ENCODE results near the gene DCDC2. TPM values are rescaled to one million over a fixed set of nuclear protein-coding genes. Genes with fewer than 3 reads are reported as not detected.
A peak's percentile ranks its signal among the peaks of the same experiment; 100 is the strongest.

The DCDC2 gene
- total RNA-seq, 1 donor from 2014 or later: 0.30 TPM

- Mint-ChIP-seq H3K36me3 (ENCODE audit: low read depth) (no peaks in the 10 kb centered on the region), H3K4me1 (ENCODE audit: low read depth) (no peaks in the 10 kb centered on the region), H3K9me3 (ENCODE audit: low read depth) (peaks cover 9% of the 10 kb centered on the region), H3K27ac (ENCODE audit: unreplicated experiment) (no peak overlapping the region), H3K4me3 (ENCODE audit: unreplicated experiment) (no peak overlapping the region), H3K27me3 (ENCODE audit: low read depth) (peaks cover 4% of the 10 kb centered on the region)
- no peak for DNase-seq (ENCODE audit: low spot score)
- no peak for TF ChIP-seq CTCF (IDR thresholded peaks at IDR 0.05)
Observed at GRCh38 chr6:24139639-24140038, 218.2 kb downstream of the DCDC2 start.

DNA sequence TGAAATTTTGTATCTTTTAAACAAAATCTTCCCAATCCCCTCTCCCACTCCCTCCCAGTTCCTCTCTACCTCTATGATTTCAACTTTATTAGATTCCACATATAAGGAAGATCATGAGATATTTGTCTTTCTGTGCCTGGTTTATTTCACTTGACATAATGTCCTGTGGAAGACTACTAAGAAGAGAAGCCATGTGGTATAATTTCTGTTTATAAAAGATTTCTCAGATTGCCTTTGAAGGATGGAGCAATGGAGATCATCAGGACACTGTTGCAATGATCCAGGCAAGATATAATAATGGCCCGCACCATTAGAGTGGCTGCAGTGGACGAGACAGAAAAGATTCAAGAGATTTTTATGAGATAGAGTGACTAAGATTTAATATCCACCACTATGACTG lies 218.8 kb downstream of the DCDC2 start:
- Mint-ChIP-seq H3K4me3 (ENCODE audit: unreplicated experiment) (no peak overlapping the region), H3K4me1 (ENCODE audit: low read depth) (no peaks in the 10 kb centered on the region), H3K27ac (ENCODE audit: unreplicated experiment) (no peak overlapping the region), H3K36me3 (ENCODE audit: low read depth) (no peaks in the 10 kb centered on the region), H3K9me3 (ENCODE audit: low read depth) (peaks cover 9% of the 10 kb centered on the region), H3K27me3 (ENCODE audit: low read depth) (peaks cover 4% of the 10 kb centered on the region)
- DNase-seq (ENCODE audit: low spot score): no peak
- no peak for TF ChIP-seq CTCF (IDR thresholded peaks at IDR 0.05)

DNA sequence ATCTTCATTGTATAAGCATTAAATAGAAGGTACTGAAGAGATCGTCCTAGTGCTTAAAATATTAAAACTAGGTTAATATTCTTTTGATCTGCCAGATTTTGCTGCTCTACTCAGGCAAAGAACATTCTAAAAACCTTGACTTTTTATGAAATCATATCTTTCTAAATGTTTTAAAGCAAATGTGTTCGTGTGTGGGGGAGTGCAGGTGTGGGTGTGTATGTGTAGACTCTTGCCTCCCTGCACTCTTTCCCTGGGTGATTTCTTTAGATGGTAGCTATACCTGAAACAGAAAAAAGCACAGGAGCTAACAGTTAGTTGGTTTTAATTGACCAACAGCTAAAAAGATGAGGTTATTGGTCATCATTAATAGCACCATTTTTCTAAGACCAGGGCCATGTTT lies 226.1 kb downstream of the DCDC2 start:
- peaks cover 7% of the 10 kb centered on the region for H3K9me3 Mint-ChIP-seq (ENCODE audit: low read depth)
- no peaks in the 10 kb centered on the region for H3K36me3 Mint-ChIP-seq (ENCODE audit: low read depth)
- H3K27ac Mint-ChIP-seq (ENCODE audit: unreplicated experiment): no peak overlapping the region
- DNase-seq (ENCODE audit: low spot score): no peak
- H3K27me3 Mint-ChIP-seq (ENCODE audit: low read depth): peaks cover 14% of the 10 kb centered on the region
- H3K4me3 Mint-ChIP-seq (ENCODE audit: unreplicated experiment): no peak overlapping the region
- H3K4me1 Mint-ChIP-seq (ENCODE audit: low read depth): peaks cover 3% of the 10 kb centered on the region
- no peak for TF ChIP-seq CTCF (IDR thresholded peaks at IDR 0.05)

DNA sequence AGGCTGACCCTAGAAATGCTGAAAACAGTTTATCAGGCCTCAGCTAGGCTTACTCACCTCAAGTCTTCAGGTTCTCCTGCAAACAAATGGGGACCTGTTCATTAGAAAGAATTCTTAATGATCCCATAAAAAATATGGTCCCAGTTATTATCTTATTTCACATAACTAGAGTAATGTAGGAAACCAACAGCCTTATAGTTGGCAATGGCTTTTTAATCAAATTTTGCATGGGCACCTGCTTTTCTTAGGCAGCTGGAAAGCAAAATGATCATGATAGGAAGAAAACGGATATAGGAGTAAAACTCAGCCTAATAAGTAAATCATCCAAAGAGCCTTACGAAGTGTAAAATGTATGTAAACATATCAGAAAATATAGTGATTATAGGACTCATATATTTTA lies 230.5 kb downstream of the DCDC2 start:
- Mint-ChIP-seq H3K36me3 (ENCODE audit: low read depth) (no peaks in the 10 kb centered on the region), H3K9me3 (ENCODE audit: low read depth) (peaks cover 2% of the 10 kb centered on the region), H3K27ac (ENCODE audit: unreplicated experiment) (no peak overlapping the region), H3K4me3 (ENCODE audit: unreplicated experiment) (no peak overlapping the region), H3K4me1 (ENCODE audit: low read depth) (peaks cover 9% of the 10 kb centered on the region), H3K27me3 (ENCODE audit: low read depth) (peaks cover 23% of the 10 kb centered on the region)
- DNase-seq (ENCODE audit: low spot score): no peak
- TF ChIP-seq CTCF (IDR thresholded peaks at IDR 0.05): no peak

- DNase-seq (ENCODE audit: low spot score): no peak
Observed at GRCh38 chr6:24126586-24127192, 231.2 kb downstream of the DCDC2 start.

More at GRCh38 chr6:24126586-24127192, 231.2 kb downstream of the DCDC2 start:
- no peaks in the 10 kb centered on the region for H3K36me3 Mint-ChIP-seq (ENCODE audit: low read depth)
- peaks cover 2% of the 10 kb centered on the region for H3K9me3 Mint-ChIP-seq (ENCODE audit: low read depth)
- peaks cover 9% of the 10 kb centered on the region for H3K4me1 Mint-ChIP-seq (ENCODE audit: low read depth)
- H3K27me3 Mint-ChIP-seq (ENCODE audit: low read depth): peaks cover 23% of the 10 kb centered on the region
- TF ChIP-seq CTCF (IDR thresholded peaks at IDR 0.05): no peak
- H3K4me3 Mint-ChIP-seq (ENCODE audit: unreplicated experiment): peak overlapping the region; percentile 63
- H3K27ac Mint-ChIP-seq (ENCODE audit: unreplicated experiment): no peak overlapping the region

Data from chondrocyte (in vitro differentiated cells).